DND-41 (cell line): ENCODE measurements around the gene MLF2.

ENCODE experiments used
- ATAC-seq: fragments of 200-7000 bp; cut with Tn5 transposase; 3 replicates; pipeline ENCODE4 v1.9.1; 2021; ENCODE audit warnings: low read depth; ENCODE audit not compliant: insufficient read depth
- DNase-seq: peaks from one replicate; pipeline ENCODE4 v3.0.0-alpha.2; 2020
- H2AFZ ChIP-seq: 2 replicates; pipeline ENCODE4 v1.6.0; 2012; ENCODE audit warnings: low read depth, low read length
- H3K27ac ChIP-seq: 2 replicates; pipeline ENCODE4 v1.5.1; 2012; ENCODE audit warnings: low read length, inconsistent platforms
- H3K27me3 ChIP-seq: fragments of 200-600 bp; sonication (generic); 2 replicates; pipeline ENCODE4 v1.6.0; 2012; ENCODE audit warnings: low read length, mild to moderate bottlenecking, inconsistent platforms; ENCODE audit not compliant: insufficient read depth, poor library complexity
- H3K36me3 ChIP-seq: 2 replicates; pipeline ENCODE4 v1.5.1; 2012; ENCODE audit warnings: low read length, inconsistent platforms; ENCODE audit not compliant: insufficient read depth
- H3K4me1 ChIP-seq: 2 replicates; pipeline ENCODE4 v1.5.1; 2012; ENCODE audit warnings: mild to moderate bottlenecking, low read length; ENCODE audit not compliant: insufficient read depth
- H3K4me2 ChIP-seq: 2 replicates; pipeline ENCODE4 v1.6.0; 2012; ENCODE audit warnings: mild to moderate bottlenecking, moderate library complexity, low read length, inconsistent platforms; ENCODE audit not compliant: insufficient read depth
- H3K4me3 ChIP-seq, 2 experiments: fragments of 200-600 bp in 1 of 2; shearing (Covaris generic) in 1 of 2; 2 replicates each; pipeline ENCODE4 v1.5.1; 2012 to 2016; ENCODE audit warnings: inconsistent platforms in 2 of 2, low read length in 2 of 2, mild to moderate bottlenecking in 2 of 2, low read depth in 1 of 2, moderate library complexity in 1 of 2
- H3K79me2 ChIP-seq: 2 replicates; pipeline ENCODE4 v1.6.0; 2012; ENCODE audit warnings: low read length, inconsistent platforms; ENCODE audit not compliant: insufficient read depth
- H3K9ac ChIP-seq: 2 replicates; pipeline ENCODE4 v1.6.0; 2012; ENCODE audit warnings: low read depth, mild to moderate bottlenecking, inconsistent platforms, low read length, moderate library complexity
- H3K9me3 ChIP-seq: 2 replicates; pipeline ENCODE4 v1.5.1; 2012; ENCODE audit warnings: low read length, moderate library complexity, mild to moderate bottlenecking, inconsistent platforms; ENCODE audit not compliant: insufficient read depth, severe bottlenecking
- H4K20me1 ChIP-seq: 2 replicates; pipeline ENCODE4 v1.6.0; 2012; ENCODE audit warnings: low read length; ENCODE audit not compliant: insufficient read depth
- CTCF ChIP-seq: IDR thresholded peaks from 2 replicates; pipeline ENCODE4 v1.5.1; 2012; ENCODE audit warnings: borderline replicate concordance, low read length, moderate library complexity, mild to moderate bottlenecking; ENCODE audit not compliant: poor library complexity, severe bottlenecking; ENCODE audit errors: extremely low read depth
- EZH2 ChIP-seq: IDR thresholded peaks from 3 replicates; pipeline ENCODE4 v1.6.1; 2012; ENCODE audit warnings: borderline replicate concordance, low read depth, mild to moderate bottlenecking, moderate library complexity, low read length, inconsistent platforms; ENCODE audit not compliant: severe bottlenecking

The MLF2 gene

GRCh38 chr12:6759741-6760140 is 6.8 kb upstream of the MLF2 start:
- Histone ChIP-seq H3K79me2 (no peaks in the 10 kb centered on the region), H2AFZ (no peak overlapping the region; the same call in 1 of the 2 replicates), H3K4me3 (no peak overlapping the region), H3K9me3 (no peaks in the 10 kb centered on the region), H3K27ac (no peak overlapping the region), H3K36me3 (no peaks in the 10 kb centered on the region), H3K4me2 (no peak overlapping the region), H3K9ac (no peak overlapping the region), H4K20me1 (no peaks in the 10 kb centered on the region), H3K4me1 (peaks cover 8% of the 10 kb centered on the region), H3K27me3 (peaks cover 31% of the 10 kb centered on the region)
- TF ChIP-seq EZH2 = no peak
- TF ChIP-seq CTCF = no peak
- DNase-seq (no peak), ATAC-seq (no peak)

- no peak overlapping the region for H3K27ac ChIP-seq
- H3K9me3 ChIP-seq = no peaks in the 10 kb centered on the region
- no peaks in the 10 kb centered on the region for H3K36me3 ChIP-seq
- DNase-seq (no peak), ATAC-seq (no peak)
- no peak overlapping the region for H2AFZ ChIP-seq
- H4K20me1 ChIP-seq = no peaks in the 10 kb centered on the region
- H3K9ac ChIP-seq = no peak overlapping the region
- no peak for TF ChIP-seq EZH2
- TF ChIP-seq CTCF = no peak
- H3K4me3 ChIP-seq = no peak overlapping the region
- peaks cover 8% of the 10 kb centered on the region for H3K4me1 ChIP-seq
- no peaks in the 10 kb centered on the region for H3K79me2 ChIP-seq
- H3K27me3 ChIP-seq = peaks cover 20% of the 10 kb centered on the region
- no peak overlapping the region for H3K4me2 ChIP-seq
These were observed 5.7 kb upstream of the MLF2 start for GRCh38 chr12:6758506-6759095.

GRCh38 chr12:6757028-6757690 is 4.2 kb upstream of the MLF2 start:
- no peak overlapping the region for H3K27ac ChIP-seq
- peaks cover 12% of the 10 kb centered on the region for H3K27me3 ChIP-seq
- H3K4me2 ChIP-seq = no peak overlapping the region

More at GRCh38 chr12:6757028-6757690, 4.2 kb upstream of the MLF2 start:
- peaks cover 14% of the 10 kb centered on the region for H3K4me1 ChIP-seq
- no peak overlapping the region for H3K9ac ChIP-seq
- no peak overlapping the region for H3K4me3 ChIP-seq
- peaks cover 10% of the 10 kb centered on the region for H3K79me2 ChIP-seq
- ATAC-seq (no peak), DNase-seq (no peak)
- H3K36me3 ChIP-seq = peaks cover under 1% of the 10 kb centered on the region; the same call in 1 of the 2 replicates
- TF ChIP-seq CTCF = no peak
- TF ChIP-seq EZH2 = no peak
- H4K20me1 ChIP-seq = peaks cover under 1% of the 10 kb centered on the region
- no peaks in the 10 kb centered on the region for H3K9me3 ChIP-seq
- H2AFZ ChIP-seq = no peak overlapping the region
